Measurements from ENCODE around the gene CERK.
"Not testable (repeated sequence)": the region's sequence is repeated elsewhere in the genome, so short reads cannot be mapped to it uniquely, and the experiment has no call there.

Gene CERK

DNA sequence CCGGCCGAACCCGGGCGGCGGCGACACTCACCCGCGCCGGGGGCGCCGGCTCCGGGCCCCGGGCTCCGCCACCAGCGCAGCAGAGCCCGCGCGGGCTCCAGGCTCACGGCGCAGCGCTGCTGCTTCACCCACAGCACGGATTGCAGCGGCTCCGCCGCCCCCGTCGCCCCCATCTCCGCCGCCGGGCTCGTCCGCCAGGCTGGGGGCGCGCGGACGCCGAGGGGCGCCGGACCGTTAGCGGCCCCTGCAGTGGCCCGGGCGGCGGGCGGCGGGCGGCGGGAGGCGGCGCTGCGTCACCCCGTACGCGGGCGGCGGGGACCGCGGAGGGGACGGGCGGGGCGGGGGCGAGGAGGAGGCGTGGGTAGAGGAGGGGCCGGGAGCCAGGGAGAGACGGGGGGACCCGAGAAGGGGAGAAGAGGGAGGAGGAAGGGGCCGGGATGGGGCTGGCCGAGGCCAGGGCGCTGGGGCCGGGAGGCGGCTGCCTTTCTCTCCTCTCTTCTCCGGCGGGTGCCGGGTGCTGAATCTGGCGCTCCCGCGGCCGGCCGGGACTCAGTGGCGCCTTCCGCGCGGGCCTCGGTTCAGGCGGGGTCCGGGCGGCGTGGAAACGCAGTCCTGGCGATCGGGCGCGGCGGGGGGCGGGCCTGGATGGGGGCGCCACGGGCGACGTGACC is at the start of gene CERK:
CERK (minus strand) TSS at position 277 of the 671 bp plus-strand sequence; CDS start at position 173, 104 bp downstream.
- DNase-seq, result peak; percentile 75

DNA sequence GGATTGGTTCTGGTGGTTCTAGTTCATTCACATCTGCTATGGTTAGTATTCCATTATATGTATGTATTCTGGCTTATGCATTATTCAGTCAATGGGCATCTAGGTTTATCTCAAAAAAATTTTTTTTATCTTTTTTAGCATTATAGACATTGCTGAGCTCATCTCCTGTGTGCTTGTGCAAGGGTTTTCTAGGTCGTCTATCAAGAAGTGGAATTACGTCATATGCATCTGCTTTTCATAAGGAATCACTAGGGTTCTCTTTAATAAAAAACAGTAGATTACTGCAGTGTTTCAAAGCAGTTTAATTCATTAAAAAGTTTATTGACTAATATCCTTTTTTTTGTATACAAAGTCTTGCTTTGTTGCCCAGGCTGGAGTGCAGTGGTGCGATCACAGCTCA is 45.7 kb upstream of the CERK start:
- DNase-seq, result no peak

DNA sequence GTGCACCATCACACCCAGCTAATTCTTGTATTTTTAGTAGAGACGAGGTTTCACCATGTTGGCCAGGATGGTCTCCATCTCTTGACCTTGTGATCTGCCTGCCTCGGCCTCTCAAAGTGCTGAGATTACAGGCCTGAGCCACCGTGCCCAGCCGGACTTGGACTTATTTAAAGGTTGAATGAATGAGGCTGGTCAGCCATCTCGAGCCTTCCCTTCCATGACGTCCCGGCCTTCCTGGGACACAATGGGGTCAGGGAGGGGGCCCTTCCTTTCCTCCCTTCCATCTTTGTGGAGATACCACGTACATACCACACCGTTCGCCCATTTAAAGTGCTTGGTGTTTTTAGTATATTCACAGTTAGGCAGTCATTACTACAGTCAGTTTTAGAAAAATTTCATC is 44.1 kb upstream of the CERK start:
- not testable (repeated sequence) for DNase-seq

DNA sequence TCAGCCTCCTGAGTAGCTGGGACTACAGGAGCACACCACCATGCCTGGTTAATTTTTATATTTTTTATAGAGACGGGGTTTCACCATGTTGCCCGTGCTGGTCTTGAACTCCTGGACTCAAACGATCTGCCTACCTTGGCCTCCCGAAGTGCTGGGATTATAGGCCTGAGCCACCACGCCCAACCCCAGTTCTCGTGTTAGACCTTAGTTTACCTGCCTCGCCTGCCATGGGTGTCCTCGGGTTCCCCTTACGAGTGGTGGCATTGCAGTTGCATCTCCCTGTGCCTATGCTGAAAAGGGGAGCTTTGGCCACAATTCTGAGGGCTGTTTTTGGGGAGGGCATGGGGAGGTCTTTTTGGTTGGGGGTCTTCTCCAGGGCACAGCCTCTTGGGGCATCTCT is 43.2 kb upstream of the CERK start:
- no peak for DNase-seq

DNA sequence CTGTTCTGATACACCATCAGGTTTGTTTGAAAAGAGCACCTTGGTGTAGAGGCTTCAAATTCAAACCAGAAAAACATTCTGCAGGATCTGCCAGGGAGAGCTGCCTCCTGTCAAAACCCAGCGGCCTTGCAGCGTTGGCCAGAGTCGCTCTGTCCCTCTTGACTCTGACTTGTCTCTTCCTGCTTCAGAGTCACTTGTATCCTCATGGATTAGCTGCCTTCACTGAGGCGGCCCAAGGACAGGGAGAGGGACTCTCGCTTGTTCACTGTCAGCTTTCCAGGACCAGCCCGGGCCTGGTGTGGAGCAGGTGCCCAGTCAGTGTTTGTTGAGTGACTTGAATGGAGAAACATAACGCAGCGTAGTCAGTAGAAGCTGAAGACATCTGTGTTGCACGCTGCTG is 42.4 kb upstream of the CERK start:
- DNase-seq, result no peak

- no peak for DNase-seq
Observed at GRCh38 chr22:46779651-46780050, 41.6 kb upstream of the CERK start.

DNA sequence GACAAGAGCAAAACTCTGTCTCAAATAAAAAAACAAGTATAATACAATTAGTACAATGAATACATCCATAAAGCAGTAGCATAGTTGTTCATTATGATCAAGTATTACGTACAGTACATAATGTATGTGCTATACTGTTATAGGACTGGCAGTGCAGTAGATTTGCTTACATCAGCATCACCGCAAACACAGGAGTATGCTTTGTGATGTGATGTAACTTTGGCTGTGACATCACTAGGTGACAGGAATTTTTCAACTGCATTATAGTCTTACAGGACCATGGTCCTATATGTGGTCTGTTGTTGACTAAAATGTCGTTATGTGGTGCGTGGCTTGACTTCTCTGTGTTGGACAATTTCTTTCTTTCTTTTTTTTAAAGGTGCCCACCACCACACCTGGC is 41.0 kb upstream of the CERK start:
- no peak for DNase-seq

- peak; percentile 35 to 40 for DNase-seq
Observed at GRCh38 chr22:46777609-46777970, 39.5 kb upstream of the CERK start.

- no peak for DNase-seq
Observed at GRCh38 chr22:46776876-46777608, 39.0 kb upstream of the CERK start.

DNA sequence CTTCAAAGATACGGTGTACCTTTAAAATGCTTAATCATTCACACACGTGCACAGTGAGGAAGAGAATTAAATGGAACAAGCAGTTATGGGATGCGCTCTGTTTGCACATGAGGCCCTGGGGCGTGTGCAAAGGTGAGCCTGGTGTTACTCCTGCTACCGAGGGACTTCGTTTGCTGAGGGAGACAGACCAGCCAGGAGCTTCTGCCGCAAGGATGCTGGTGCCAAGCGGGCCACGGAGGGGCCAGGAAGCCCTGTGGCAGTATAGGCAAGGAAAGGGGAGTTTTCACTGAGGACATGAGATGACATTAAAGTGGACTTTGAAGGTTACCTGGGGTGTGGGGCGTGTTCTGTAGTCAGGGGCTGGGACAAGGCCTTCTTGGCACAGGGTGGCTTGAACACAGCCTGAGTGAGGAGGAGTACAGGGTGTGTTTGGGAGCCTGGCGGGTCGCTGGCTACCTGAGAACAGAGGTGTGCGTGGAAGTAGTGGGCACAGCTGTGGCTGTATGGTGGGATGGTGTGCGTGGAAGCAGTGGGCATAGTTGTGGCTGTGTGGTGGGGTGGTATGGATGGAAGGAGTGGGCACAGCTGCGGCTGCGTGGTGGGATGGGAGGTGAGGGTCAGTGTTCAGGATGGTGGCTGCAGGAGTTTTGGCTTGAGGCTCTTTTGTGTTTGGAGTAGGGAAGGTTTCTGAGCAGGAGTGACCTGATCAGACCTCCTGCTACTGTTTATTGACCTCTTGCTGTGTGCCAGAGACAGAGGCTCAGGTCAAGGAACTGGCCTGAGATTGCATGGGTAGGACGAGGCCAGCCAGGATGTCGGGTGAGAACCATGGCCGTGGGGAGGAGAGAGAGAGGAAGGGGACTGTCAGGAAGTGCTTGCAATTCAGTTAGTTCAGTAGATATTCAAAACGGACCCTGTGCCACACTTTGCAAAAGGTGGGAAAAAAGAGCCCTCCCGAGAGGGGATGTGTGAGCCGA is 38.1 kb upstream of the CERK start:
- no peak for DNase-seq

- no peak for DNase-seq
Observed at GRCh38 chr22:46774980-46775849, 37.2 kb upstream of the CERK start.

GRCh38 chr22:46774253-46774979 is 36.4 kb upstream of the CERK start:
- DNase-seq, result no peak

GRCh38 chr22:46773076-46773475 is 35.0 kb upstream of the CERK start:
- DNase-seq, result no peak

GRCh38 chr22:46770726-46771125 is 32.7 kb upstream of the CERK start:
- no peak for DNase-seq

- no peak for DNase-seq
Observed at GRCh38 chr22:46770151-46770641, 32.1 kb upstream of the CERK start.

GRCh38 chr22:46769706-46770105 is 31.7 kb upstream of the CERK start:
- no peak for DNase-seq

- no peak for DNase-seq
Observed at GRCh38 chr22:46769191-46769675, 31.2 kb upstream of the CERK start.

DNA sequence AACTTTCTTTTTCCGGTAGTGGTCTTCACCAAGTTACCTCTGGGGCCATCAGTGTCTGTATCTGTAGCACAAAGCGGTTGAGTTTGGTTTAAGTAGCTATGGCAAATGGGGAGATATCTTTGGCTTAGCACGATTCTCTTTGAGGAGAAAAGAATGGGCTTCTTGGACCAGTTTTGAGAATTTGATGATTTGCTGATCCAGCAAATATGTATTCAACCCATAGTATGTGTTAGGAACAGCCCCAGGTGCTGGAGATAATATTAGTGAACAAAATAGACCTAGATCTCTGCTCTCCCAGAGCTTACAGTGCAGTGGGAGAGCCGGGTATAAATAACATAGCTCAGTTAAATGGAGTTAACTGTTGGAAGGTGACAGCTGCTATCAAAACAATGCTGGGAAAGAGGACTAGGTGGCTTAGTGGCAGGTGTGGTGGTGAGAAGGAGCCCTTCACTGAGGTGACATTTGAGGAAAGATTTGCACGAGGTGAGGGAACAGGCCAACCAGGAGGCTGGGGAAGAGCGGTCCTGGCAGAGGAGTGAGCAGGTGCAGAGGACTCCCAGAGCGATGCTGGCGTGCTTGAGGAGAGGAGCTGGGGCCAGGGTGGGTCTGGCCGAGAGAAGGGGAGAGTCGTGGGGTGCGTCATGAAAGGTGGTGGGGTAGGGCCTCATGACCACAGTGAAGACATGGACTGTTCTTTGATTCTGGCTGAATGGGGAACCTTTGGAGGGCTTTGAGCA is 29.4 kb upstream of the CERK start:
- DNase-seq, result no peak

DNA sequence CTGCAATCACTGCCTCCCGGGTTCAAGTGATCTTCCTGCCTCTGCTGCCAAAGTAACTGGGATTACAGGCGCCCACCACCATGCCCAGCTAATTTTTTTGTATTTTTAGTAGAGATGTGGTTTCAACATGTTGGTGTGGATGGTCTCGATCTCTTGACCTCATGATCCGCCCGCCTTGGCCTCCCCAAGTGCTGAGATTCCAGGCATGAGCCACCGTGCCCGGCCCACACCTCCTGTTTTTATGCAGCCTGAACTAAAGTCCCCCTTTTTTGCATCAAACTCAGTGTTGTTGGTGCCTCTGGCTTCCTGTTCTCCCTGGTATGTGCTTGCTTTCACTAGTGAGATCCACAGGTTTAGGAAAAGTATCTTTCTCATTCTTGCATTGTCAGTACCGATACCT is 28.6 kb upstream of the CERK start:
- DNase-seq, result no peak

DNA sequence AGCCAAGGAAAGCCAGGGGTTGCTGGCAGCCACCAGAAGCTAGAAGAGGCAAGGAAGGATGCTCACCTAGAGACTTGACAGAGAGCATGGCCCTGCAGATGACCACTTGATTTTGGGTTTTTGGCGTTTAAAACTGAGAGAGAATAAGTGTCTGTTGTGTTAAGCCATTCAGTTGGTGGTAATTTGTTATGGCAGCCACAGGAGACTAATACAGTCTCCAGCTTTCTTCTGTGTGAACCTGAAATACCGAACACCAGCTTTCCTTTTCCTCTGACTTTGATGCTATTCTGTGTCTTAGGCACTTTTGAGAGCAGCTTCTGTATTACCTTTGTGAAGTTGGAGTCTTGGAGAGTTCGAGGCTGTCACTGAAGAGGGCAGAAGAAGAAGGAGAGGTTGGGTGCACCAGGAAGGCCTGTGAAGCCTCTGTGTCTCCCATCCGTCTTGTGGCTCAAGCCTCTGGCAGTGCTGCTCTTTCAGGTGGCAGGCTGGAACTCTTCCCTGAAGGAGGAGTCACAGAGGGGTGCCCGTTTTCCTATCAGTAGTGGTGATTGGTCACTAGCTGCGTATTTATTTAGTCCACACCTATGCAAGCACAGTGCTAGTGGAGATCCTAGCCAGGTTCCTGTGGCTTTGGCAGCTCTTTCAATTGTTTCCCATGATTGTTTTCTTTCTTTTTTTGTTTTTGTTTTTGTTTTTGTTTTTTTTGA is 26.9 kb upstream of the CERK start:
- no peak for DNase-seq

Data from activated CD4-positive, alpha-beta T cell treated with anti-CD3 and anti-CD28 coated beads for 4 hours (primary cell).